NCI-H345 treated with DMSO at 0.1 percent for 48 hours (cell line): Measurements from ENCODE around the gene IL23R.
"Not testable (repeated sequence)": the region's sequence is repeated elsewhere in the genome, so short reads cannot be mapped to it uniquely, and the experiment has no call there.

Source experiments
- DNase-seq: peaks from one replicate; lab custom pipeline; 2025; ENCODE audit not compliant: unreplicated experiment; lab: John Stamatoyannopoulos, UW

IL23R gene, protein sequence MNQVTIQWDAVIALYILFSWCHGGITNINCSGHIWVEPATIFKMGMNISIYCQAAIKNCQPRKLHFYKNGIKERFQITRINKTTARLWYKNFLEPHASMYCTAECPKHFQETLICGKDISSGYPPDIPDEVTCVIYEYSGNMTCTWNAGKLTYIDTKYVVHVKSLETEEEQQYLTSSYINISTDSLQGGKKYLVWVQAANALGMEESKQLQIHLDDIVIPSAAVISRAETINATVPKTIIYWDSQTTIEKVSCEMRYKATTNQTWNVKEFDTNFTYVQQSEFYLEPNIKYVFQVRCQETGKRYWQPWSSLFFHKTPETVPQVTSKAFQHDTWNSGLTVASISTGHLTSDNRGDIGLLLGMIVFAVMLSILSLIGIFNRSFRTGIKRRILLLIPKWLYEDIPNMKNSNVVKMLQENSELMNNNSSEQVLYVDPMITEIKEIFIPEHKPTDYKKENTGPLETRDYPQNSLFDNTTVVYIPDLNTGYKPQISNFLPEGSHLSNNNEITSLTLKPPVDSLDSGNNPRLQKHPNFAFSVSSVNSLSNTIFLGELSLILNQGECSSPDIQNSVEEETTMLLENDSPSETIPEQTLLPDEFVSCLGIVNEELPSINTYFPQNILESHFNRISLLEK

GRCh38 chr1:67166196-67166595, at the start of gene IL23R:
Gene IL23R (plus strand): TSS chr1:67166454. CDS start chr1:67168121, 1,667 bp downstream.
- DNase-seq = no peak

GRCh38 chr1:67118191-67118590, 48.1 kb upstream of the IL23R start:
- DNase-seq = no peak

DNA sequence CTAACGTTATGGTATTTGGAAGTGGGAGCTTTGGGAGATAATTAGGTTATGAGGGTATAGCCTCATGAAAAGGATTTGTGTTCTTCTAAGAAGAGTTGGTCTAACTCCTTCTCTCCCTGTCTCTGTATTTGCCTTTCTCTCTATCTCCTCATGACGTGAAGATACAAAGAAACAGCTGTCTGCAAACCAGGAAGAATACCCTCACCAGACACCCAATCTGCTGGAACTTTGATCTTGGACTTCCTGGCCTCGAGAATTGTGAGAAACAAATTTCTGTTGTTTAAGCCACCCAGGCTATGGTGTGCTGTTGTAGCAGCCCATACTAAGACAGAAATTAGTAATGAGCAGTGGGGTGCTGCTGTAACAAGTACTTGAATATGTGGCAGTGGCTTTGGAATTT, 47.6 kb upstream of the IL23R start:
- no peak for DNase-seq

DNA sequence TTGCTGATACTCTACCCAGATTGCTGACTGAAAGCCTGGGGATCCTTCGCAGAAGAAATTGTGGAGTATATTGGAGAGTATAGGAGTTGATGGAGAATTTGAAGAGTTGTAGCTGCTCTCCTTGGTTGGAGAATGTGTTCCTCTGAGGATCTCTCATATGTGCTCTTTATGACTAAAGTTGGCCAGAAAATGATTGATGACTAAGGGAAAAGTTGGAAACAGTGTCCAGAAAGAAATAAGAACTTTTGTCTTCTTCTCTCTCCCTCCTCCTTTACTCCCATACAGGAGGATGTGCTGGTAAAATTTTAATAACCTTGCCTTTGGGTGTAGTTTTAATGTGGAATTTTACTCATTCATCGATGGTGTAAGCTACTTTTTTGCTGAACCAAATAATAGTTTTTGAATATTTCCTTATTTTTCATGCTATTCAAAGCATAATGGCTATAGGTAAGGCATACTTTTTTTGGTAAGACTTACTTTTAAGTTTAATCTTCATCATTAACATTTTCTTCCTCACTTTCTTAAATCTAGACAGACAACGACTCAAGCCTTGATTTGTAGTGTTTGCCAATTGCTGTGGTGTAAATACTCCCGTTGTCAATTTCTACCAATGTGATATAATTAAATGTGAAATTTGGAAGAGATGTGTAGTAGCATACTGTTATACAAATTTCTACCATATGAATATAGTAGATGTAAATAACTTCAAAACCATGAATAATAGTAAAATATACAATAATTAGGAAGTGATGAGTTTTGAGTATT, 45.2 kb upstream of the IL23R start:
- no peak for DNase-seq

DNA sequence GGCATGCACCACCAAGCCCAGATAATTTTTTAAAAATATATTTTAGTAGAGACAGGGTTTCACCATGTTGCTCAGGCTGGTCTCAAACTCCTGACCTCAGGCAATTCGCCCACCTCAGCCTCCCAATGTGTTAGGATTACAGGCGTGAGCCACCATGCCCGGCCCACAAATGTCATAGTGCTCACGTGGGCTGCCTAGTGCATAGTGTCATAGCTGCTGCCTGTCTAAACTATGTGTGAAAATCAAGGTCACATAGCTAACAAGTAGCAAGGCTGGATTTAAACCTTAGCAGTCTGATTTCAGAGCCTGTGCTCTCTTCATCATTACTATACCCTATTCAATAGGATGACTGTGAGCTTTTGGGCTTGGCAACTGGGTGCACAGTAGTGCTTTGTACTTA, 41.8 kb upstream of the IL23R start:
- no peak for DNase-seq

DNA sequence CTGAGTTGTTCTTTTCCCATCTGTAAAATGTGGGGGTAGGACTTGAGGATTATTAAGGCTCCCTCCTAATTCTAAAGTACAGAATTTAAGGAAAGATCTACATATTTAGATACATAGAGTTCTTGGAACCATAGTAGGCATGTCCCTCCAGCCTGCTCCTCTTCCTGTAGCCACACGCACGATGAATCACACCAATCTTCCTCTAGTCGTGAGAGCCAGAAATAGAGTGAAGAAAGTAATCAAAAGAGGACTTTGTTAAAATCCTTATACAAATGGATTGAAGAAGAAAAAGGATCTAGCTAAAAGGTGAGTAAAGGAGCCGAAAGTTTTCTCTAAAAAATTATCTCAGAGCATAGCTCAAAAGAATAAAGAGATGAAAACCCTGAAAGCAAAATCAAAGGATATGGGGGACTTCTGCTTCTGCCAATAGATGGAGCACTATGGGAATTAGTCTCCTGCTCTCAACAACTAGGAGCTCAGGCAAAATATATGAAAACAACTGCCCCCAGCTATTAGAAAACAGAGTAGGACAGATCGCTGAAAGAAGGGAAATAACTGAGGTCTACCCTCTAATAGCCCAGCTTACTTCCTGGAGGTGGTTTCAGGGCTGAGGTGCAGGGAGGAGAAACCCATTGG, 40.0 kb upstream of the IL23R start:
- DNase-seq = no peak

- no peak for DNase-seq
These were observed 39.3 kb upstream of the IL23R start for GRCh38 chr1:67126974-67127373.

- DNase-seq = no peak
These were observed 35.6 kb upstream of the IL23R start for GRCh38 chr1:67130673-67131072.

- no peak for DNase-seq
These were observed 33.1 kb upstream of the IL23R start for GRCh38 chr1:67133177-67133576.

- DNase-seq = no peak
These were observed 31.6 kb upstream of the IL23R start, which contains the start of gene C1orf141 for GRCh38 chr1:67134695-67135094. Gene C1orf141 (minus strand): TSS chr1:67134970. CDS start chr1:67127240, 7,730 bp downstream.

DNA sequence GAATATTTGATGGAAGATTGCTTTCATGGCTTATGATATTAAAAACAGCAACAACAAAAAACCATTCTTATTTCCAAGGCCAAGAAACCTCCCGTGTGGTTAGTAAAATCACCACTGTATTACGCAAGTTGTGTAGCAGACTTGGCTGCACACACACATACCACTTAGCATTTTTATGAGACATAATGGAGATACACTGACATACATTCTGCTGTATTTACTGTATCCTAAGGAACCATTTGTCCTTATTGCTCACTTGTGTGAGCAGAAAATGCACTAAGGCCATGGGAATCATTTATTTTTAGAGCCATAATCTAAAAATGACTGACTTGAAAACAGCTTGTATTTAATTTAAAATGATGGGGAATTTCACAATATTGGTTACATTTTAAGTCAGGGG, 30.9 kb upstream of the IL23R start:
- DNase-seq = no peak

DNA sequence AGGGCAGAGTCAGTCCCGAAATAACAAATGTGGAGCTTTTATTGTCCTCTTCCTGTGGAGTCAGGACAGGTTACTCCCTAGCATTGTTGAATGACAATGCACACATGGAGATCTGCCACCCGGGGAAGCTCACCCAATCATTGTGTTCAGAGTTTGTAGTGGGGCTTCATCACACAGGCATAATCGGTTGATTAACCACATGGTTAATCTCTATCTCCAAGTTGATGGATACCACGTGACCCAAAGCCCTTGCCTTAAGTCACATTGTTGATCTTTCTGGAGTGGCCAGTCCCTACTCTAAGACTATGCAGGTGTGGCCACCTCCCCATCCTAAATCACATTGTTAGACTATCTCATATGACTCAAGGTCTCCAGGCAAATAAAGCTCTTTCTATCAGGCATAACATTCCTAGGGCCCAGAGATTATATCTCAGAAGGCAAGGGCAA, 28.9 kb upstream of the IL23R start:
- no peak for DNase-seq

DNA sequence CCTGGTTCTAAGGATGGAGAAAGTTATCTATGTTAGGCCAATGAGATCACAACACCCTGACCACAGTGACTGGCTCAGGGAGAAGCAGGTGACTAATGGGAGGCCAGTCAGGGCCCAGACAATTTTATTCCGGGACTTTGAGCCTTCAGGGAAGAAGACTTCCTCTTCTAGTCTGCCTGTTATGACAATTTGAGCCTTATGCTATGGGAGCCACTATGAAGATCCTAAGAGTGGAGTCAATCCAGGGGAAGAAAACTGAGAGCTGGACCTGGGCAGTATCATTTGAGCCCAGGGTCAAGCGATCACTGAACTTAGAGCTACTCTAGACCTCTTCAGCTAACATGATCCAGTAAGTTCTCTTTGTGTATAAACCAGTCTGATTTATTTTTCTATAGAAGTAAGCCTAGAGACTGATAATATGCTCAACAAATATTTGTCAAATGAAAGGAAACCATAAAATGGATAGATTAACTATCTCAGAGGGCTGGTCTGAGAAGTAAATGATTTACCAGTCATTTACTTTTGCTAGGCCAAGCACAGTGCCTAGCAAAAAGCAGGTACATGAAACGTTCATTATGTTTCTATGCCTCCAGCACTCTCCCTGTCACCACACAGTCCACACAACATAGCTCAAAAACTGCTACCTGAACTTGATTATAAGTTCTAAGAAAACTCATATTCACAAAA, 27.3 kb upstream of the IL23R start:
- DNase-seq = no peak

DNA sequence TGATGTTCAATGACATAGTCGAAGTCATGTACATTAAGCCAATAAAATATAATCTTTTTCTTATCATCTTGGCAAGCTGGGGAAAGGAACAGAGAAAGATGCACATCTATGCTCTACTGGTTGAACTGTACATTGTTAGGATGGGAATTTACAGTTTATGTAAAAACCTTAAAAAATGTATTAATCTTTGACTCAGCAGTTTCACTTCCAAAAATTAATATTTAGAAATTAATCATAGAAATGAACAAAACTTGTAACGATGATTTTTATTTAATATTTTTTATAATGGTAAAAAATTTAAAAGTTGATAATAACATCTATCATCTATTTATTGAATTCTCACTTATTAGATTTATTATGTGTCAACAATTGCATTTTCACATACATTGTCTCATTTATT, 25.8 kb upstream of the IL23R start:
- no peak for DNase-seq

- not testable (repeated sequence) for DNase-seq
These were observed 24.4 kb upstream of the IL23R start for GRCh38 chr1:67141832-67142231.

- no peak for DNase-seq
These were observed 23.3 kb upstream of the IL23R start for GRCh38 chr1:67142931-67143330.

- DNase-seq = no peak
These were observed 22.3 kb upstream of the IL23R start for GRCh38 chr1:67143966-67144365.

DNA sequence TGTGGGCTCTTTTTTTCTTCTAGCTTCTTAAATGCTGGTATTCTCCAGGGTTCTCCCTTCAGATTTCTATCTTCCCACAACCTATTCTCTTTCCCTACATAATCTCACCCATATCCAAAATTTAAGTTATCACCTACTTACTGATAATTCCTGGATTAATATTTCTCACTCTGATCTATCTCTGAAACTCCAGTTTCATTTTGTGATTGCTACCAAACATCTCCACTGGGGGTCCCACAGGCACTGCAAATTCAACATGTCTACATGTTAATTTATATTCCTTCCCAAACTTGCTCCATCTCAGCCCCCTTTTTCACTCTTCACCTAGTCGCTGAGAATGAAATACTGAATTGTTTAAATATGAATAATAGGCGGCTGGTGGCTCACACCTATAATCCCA, 21.6 kb upstream of the IL23R start:
- DNase-seq = no peak

- no peak for DNase-seq
These were observed 20.2 kb upstream of the IL23R start for GRCh38 chr1:67146101-67146500.

DNA sequence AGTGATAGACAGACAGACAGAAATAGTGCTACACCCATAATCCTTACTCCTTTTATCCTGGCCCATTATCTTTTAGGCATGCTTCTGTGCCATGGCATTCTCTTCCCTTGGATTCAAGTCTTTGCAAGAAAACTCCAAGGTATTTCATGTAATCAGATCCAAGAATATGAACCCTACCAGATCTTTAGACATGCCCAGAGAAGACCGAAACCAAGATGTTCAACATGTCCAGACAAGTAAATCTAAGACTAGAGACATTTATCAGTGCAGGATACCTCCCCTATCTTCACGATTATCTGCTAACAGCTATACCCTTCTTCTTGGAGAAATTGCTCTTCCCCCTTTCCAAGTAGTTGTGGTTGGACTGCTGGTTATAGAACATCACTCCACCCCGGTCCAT, 19.7 kb upstream of the IL23R start:
- no peak for DNase-seq

DNA sequence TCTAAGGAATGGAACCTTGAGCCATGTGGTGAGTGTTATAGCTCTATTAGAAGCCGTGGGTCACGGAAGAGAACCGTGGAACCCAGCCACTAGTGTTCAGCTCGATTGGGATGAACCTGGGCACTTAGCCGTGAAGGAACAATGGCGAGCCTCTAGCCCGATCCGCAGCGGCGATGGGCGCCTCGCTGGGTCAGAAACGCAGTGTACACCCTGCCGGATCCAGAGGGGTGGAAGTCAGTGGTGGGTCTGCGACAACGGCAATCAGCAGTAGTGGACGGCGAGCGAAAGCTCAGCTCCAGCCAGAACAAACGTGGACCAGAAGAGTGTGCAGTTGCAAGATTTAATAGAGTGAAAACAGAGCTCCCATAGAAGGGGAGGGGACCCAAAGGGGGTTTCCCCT, 18.3 kb upstream of the IL23R start:
- not testable (repeated sequence) for DNase-seq
